Prostate gland (tissue), 2 donors: Measurements from ENCODE around the gene MAP1B.

Experiments used
- CTCF ChIP-seq, 4 experiments: fragments of 200-600 bp in 2 of 4; fragments of 450-650 bp in 2 of 4; sonication (generic) in 2 of 4; IDR thresholded peaks; 1 replicate in 3 of 4; 2 replicates in 1 of 4; pipeline ENCODE4 v1.5.1; 2016 to 2019; ENCODE audit warnings: antibody characterized with exemption in 4 of 4, mild to moderate bottlenecking in 2 of 4, moderate library complexity in 2 of 4
- POLR2A ChIP-seq: fragments of 450-650 bp; IDR thresholded peaks from one replicate; pipeline ENCODE4 v1.6.1; 2016; ENCODE audit warnings: antibody characterized with exemption, mild to moderate bottlenecking
- POLR2AphosphoS5 ChIP-seq: sonication (generic); formaldehyde crosslinking; IDR thresholded peaks from one replicate; pipeline ENCODE4 v1.6.1; 2017; ENCODE audit warnings: antibody characterized with exemption

GRCh38 chr5:72140711-72141110 lies 33.4 kb downstream of the MAP1B start:
- TF ChIP-seq CTCF (IDR thresholded peaks at IDR 0.05) (no peak), POLR2AphosphoS5 (no peak), POLR2A (no peak)
